Activated naive CD4-positive, alpha-beta T cell (primary cell): ENCODE measurements around the gene FBXO42.
"Not testable (repeated sequence)": the region's sequence is repeated elsewhere in the genome, so short reads cannot be mapped to it uniquely, and the experiment has no call there.

Source experiments
- DNase-seq, 4 experiments: peaks; one replicate each; lab custom pipeline; 2025; lab: John Stamatoyannopoulos, UW

FBXO42 gene

GRCh38 chr1:16372535-16373285 lies 20.4 kb upstream of the FBXO42 start:
- DNase-seq, result no peak

GRCh38 chr1:16371725-16372124 lies 19.4 kb upstream of the FBXO42 start:
- no peak for DNase-seq

GRCh38 chr1:16369821-16370220 lies 17.5 kb upstream of the FBXO42 start:
- DNase-seq, result no peak

- DNase-seq, result no peak
Measured at GRCh38 chr1:16367968-16368890, 15.9 kb upstream of the FBXO42 start.

- peak; percentile 72 to 79 (median 76) for DNase-seq
Measured at GRCh38 chr1:16367258-16367967, 15.1 kb upstream of the FBXO42 start.

GRCh38 chr1:16366722-16367257 lies 14.5 kb upstream of the FBXO42 start, which contains the start of gene SZRD1:
Gene SZRD1 (plus strand): TSS chr1:16367242. CDS start chr1:16367258, 16 bp downstream.
- peak; percentile 74 to 94 (median 84) for DNase-seq

GRCh38 chr1:16365146-16365498 lies 12.8 kb upstream of the FBXO42 start:
- not testable (repeated sequence) for DNase-seq

GRCh38 chr1:16356867-16357266 lies 4.6 kb upstream of the FBXO42 start:
- no peak for DNase-seq

- DNase-seq, result no peak
Measured at GRCh38 chr1:16354619-16355018, 2.3 kb upstream of the FBXO42 start.

GRCh38 chr1:16352842-16353535 lies 709 bp upstream of the FBXO42 start:
- DNase-seq, result no peak

GRCh38 chr1:16351456-16351993 lies 755 bp downstream of the FBXO42 start:
- DNase-seq, result no peak

- DNase-seq, result no peak
Measured at GRCh38 chr1:16349847-16350406, 2.4 kb downstream of the FBXO42 start.

- DNase-seq, result no peak
Measured at GRCh38 chr1:16348414-16349182, 3.7 kb downstream of the FBXO42 start.

GRCh38 chr1:16343276-16343675 lies 9.0 kb downstream of the FBXO42 start:
- DNase-seq, result not testable (repeated sequence)

GRCh38 chr1:16342331-16343062 lies 9.8 kb downstream of the FBXO42 start:
- DNase-seq, result no peak

- no peak for DNase-seq
Measured at GRCh38 chr1:16340673-16341072, 11.6 kb downstream of the FBXO42 start.

- no peak for DNase-seq
Measured at GRCh38 chr1:16338961-16339360, 13.3 kb downstream of the FBXO42 start.

- no peak for DNase-seq
Measured at GRCh38 chr1:16334655-16335340, 17.5 kb downstream of the FBXO42 start.
